Measurements from ENCODE around the gene CCNL2.
"Not testable (repeated sequence)": the region's sequence is repeated elsewhere in the genome, so short reads cannot be mapped to it uniquely, and the experiment has no call there.

CCNL2 gene

DNA sequence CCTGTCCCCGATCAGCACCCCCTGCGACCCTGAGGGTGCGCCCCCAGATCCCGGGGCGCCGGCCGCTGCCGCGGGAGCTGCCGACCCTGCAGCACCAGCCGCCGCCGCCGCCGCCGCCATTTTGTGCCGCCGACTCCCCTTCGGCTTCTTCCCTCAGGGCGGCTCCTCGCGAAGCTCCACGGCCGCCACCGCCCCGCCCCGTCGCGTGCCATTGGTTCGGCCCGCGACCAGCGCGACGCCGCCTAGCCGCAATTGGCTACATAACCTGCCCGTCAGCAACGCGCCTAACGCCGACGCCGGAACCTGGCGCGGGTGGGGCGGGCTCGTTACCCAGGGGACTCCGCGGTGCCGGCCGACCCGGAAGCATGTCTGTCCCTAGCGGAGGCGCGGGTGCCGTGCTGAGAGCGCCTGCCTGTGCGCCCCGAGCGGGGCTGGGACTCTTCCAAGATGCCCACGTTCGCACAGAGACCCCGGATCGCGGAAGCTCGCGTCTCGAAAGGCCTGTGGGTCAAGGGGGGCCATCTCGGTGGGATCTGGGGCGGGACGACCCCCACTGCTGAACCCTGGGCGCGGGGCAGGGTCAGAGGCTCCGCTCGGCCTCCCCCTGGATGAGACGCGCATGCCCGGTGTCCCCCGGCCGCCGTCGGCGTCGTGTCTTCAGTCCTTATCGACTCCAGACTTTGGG is at the start of gene CCNL2:
TSS of gene CCNL2 (minus strand) at position 149 of the 685 bp plus-strand sequence. CDS start at position 120, 29 bp downstream.
- peak; percentile 98 for DNase-seq

GRCh38 chr1:1446631-1447030 is 47.5 kb upstream of the CCNL2 start:
- DNase-seq = not testable (repeated sequence)

GRCh38 chr1:1442069-1442770 is 43.1 kb upstream of the CCNL2 start:
- no peak for DNase-seq

GRCh38 chr1:1441002-1441888 is 42.1 kb upstream of the CCNL2 start:
- peak; percentile 48 for DNase-seq

DNA sequence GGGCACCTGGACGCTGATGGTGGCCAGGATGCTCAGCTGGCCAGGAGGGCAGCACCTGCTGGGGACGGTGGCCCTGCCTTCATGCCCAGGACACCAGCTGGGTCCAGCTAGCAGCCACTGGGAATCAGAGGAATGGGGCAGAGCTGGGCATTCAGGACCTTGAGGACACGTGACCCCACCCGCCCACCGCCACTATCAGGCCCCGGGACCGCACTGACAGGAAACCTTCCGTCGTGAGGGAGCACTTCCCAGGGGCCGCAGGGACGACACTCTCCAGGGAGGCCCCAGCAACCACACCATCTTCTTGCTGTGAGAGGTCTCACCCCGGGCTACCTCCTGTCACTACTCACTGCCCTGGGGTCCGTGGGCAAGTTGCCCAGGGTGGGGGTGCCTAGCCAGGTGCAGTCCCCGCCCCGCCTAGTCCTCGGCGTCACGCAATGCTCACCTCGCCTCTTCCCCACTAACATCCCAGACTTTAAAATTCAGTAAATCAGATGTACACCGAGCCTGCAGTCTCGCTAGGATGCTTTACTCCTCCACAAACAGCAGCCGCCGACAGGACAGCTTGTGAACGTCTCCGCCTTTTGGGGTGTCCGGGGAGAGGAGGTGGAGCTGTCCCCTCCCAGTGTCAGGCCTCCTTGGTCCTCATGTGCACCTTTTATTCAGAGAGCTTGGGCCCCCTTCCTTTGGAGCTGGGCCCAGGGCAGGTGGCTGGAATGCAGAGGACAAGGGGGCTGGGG is 41.3 kb upstream of the CCNL2 start:
- DNase-seq = no peak

DNA sequence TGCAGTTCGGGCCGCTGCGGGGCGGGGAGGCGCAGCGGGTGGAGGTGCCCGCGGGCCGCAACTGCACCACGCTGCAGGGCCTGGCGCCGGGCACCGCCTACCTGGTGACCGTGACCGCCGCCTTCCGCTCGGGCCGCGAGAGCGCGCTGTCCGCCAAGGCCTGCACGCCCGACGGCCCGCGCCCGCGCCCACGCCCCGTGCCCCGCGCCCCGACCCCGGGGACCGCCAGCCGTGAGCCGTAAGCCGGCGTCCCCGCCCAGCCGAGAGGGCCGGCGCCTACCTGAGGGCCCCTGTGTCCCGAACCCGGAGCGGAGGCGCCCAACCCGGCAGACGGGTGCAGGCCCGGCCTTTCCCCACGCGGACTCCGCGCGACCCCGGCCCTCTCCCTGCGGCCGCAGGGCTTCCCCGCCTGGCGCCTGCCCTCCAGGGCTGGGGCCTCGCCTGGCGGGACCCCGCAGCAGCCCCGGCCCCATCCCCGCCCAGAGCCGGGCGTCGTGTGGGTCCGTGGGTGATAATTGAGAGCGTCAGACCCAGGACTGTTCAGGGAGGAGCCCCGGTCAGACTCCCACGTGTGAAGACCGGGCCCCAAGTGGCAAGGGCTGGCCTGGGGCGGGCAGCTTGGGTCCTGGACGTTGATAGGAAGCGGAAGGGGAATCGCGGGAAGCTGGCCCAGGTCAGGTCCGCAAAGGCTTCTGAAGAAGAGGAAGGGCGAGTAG is 40.6 kb upstream of the CCNL2 start:
- no peak for DNase-seq

- DNase-seq = no peak
These were observed 39.6 kb upstream of the CCNL2 start for GRCh38 chr1:1438531-1439381.

DNA sequence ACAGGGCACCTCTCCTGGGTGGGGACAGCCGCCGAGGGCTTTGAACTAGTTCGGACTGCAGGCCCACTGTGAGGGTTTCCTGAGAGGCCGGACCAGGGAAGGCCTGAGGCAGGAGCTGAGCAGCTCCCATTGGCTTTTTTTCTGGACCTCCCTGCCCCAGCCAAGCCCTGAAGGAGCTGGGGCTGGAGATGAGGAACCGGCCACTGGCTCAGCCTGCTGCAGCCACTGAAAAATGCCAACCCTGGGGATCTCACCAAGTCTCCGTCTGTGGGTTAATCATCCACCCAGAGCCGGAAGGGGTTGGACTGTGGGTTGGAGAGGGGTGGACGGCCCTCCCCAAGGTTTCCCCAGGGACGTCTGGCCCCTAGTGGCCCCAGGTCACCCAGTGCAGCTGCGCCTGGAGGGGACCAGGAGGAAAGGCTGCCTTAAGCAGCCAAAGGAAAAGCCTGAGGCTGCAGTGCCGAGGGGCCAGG is 38.8 kb upstream of the CCNL2 start:
- DNase-seq = no peak

GRCh38 chr1:1437033-1437903 is 38.1 kb upstream of the CCNL2 start:
- DNase-seq = no peak

GRCh38 chr1:1436630-1437032 is 37.5 kb upstream of the CCNL2 start:
- no peak for DNase-seq

- no peak for DNase-seq
These were observed 36.9 kb upstream of the CCNL2 start for GRCh38 chr1:1435911-1436629.

DNA sequence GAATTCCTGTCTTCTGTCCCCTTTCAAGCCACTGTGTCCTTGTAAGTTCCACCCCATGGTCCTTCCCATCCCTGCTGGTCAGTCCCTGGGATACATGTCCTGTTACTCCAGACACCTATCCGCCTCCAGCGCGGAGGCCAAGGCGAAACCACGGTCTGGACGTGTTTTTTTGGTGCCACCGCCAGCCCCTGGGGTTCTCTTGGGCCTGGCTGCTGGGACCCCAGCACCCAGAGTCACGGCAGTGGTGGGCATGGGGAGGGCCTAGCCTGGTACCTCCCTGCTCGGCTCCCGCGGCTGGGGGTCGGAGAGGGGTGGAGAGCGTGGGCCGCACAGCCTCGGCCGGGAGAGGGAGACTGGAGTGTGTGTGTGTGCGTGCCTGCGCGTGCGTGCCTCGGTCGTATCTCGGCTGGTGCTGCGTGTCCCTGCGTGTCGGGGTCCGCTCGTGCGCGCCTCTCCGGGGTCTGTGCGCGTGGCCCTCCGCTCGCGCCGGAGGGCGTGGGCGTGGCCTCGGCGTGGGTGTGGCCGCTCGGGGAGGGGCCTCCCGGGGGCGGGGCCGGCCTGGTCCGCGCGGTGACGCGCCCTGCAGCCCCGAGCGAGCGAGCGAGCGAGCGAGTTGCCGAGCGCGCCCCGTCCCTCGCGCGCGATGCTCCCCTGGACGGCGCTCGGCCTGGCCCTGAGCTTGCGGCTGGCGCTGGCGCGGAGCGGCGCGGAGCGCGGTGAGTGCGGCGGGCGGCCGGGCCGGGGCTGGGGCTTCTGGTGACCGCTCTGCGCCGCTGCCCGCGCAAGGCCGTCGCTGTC is 36.2 kb upstream of the CCNL2 start, which contains the start of gene VWA1:
TSS of gene VWA1 (plus strand) at position 585 of the 798 bp plus-strand sequence. CDS start at position 644, 59 bp downstream.
- DNase-seq = peak; percentile 37

- no peak for DNase-seq
These were observed 35.6 kb upstream of the CCNL2 start for GRCh38 chr1:1434824-1435105.

DNA sequence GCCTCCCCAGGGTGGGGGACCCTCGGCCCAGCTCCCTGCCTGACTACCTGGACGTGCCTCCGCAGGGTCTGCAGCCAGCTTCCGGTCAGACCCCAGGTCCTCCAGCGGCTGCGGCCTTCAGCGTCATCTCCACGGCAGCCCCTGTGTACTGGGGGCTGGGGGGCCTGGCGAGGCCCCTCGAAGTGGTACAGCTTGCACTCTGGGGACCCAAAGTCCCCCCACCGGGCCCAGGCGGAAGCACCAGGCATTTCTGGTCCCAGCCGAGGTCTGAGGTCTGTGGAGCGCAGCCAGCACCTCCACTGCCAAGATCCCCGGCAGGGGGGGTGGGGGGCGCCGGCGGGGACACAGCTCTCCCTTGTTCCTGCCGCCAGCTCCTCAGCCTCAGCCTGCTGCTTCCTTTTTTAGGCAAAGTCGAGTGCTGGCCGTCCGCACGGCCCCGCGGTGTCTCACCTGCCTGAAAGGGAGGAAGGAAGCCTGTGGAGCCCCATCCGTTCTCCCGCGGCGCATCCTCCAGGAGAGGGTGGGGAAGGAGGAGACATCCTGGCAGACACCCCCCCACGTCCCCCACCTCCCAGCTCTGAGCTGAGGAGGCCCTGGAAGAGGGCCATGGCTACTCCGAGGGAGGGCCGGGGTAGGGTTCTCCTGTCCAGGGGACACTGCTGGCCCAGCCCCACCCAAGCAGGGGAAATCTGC is 35.1 kb upstream of the CCNL2 start:
- no peak for DNase-seq

GRCh38 chr1:1433804-1434130 is 34.6 kb upstream of the CCNL2 start:
- no peak for DNase-seq

DNA sequence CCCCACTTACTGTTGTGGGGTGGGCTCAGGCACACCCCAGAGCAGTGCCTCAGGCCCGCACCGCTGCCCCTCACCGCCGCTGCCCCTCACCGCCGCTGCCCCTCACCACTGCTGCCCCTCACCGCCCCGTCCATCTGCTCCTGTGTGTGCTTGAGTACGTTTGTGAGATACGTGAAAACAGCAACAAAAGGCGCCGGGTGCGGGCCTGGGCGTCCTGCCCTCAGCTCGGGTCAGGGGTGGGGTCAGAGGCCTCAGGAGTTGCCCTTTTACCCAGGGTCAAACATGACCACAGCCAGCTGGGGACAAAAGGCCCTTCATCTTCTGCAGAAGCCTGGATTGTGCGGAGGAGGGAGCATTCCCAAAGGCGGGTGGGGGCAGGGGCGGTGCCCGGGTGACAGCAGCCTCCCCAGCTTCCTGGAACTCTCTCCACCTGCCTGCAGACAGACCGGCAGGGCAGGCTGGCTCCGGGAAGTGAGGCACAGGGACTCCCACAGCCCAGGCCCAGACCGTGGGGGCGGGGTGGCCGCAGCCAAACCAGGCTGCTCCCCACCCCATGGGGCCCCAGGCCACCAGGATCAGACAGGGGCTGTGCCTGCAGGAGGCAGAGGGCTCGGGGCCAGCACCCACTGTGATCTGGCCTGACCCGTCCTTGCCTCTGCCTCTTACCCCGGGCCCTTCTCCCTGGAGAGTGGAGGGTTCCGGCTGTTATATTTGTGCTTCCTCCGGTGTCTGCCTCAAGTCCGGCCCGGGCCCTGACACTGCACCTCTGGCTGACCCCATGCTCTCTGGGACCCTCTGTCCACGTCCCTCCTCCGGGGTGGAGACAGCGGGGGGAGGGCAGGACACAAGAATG is 34.0 kb upstream of the CCNL2 start:
- peak; percentile 85 for DNase-seq

Data from NCI-H2171 (cell line).